Measurements from ENCODE around the gene ATP8B3.

- TF ChIP-seq EZH2 (IDR thresholded peaks at IDR 0.05; ENCODE audit: borderline replicate concordance, low read depth, low read length, severe bottlenecking) (no peak), CTCF (IDR thresholded peaks at IDR 0.05; ENCODE audit: borderline replicate concordance, extremely low read depth, low read length, poor library complexity, severe bottlenecking) (no peak)
Measured at GRCh38 chr19:1829958-1830357, 17.9 kb upstream of the ATP8B3 start.

Data from DND-41 (cell line).